Esophagus muscularis mucosa (tissue), 4 donors: Measurements from ENCODE around the gene CDC14B.

Experiments used
- CTCF ChIP-seq, 3 experiments: fragments of 200-600 bp in 2 of 3; fragments of 450-650 bp in 1 of 3; sonication (generic) in 2 of 3; IDR thresholded peaks; one replicate each; pipeline ENCODE4 v1.5.1; 2017 to 2019; ENCODE audit warnings: antibody characterized with exemption in 3 of 3, mild to moderate bottlenecking in 2 of 3, moderate library complexity in 1 of 3
- EP300 ChIP-seq: sonication (generic); formaldehyde crosslinking; IDR thresholded peaks from one replicate; pipeline ENCODE4 v1.6.1; 2017; ENCODE audit warnings: antibody characterized with exemption
- POLR2A ChIP-seq: fragments of 450-650 bp; IDR thresholded peaks from one replicate; pipeline ENCODE4 v1.6.1; 2017; ENCODE audit warnings: antibody characterized with exemption, moderate library complexity, mild to moderate bottlenecking, low read depth
- POLR2AphosphoS5 ChIP-seq, 2 donors: sonication (generic); formaldehyde crosslinking; IDR thresholded peaks; one replicate each; pipeline ENCODE4 v1.6.1; 2017; ENCODE audit warnings: antibody characterized with exemption in 2 of 2

- TF ChIP-seq EP300 (no peak), CTCF (IDR thresholded peaks at IDR 0.05) (no peak), POLR2A (no peak), POLR2AphosphoS5 (IDR thresholded peaks at IDR 0.05) (no peak)
These were observed 109.4 kb downstream of the CDC14B start for GRCh38 chr9:96510258-96510657.
